Measurements from ENCODE around the gene PTPRD.

The PTPRD gene

GRCh38 chr9:10032166-10032565 is 580.6 kb downstream of the PTPRD start:
- Histone ChIP-seq H3K36me3 (ENCODE audit: control insufficient read depth, insufficient read depth, low read length) (no peaks in the 10 kb centered on the region), H3K4me3 (ENCODE audit: extremely low read depth, insufficient read depth, low read length, poor library complexity, severe bottlenecking) (no peak overlapping the region), H3K4me1 (ENCODE audit: control insufficient read depth, insufficient read depth, low read length, poor library complexity, severe bottlenecking) (no peaks in the 10 kb centered on the region)

GRCh38 chr9:10026443-10026984 is 586.3 kb downstream of the PTPRD start:
- Histone ChIP-seq H3K36me3 (ENCODE audit: control insufficient read depth, insufficient read depth, low read length) (no peaks in the 10 kb centered on the region), H3K9me3 (ENCODE audit: control insufficient read depth, low read length) (no peaks in the 10 kb centered on the region), H3K4me1 (ENCODE audit: control insufficient read depth, insufficient read depth, low read length, poor library complexity, severe bottlenecking) (no peaks in the 10 kb centered on the region), H3K27ac (ENCODE audit: low read depth, low read length, severe bottlenecking) (no peak overlapping the region), H3K4me3 (ENCODE audit: extremely low read depth, insufficient read depth, low read length, poor library complexity, severe bottlenecking) (no peak overlapping the region)
- 86% methylated on average over 1 of the region's 5 CpGs; no CpG with 5 or more reads in 1 of the 2 experiments for WGBS, 2 experiments (ENCODE audit: insufficient coverage in 2 of 2)

More at GRCh38 chr9:10032166-10032565, 580.6 kb downstream of the PTPRD start:
- H3K27ac ChIP-seq (ENCODE audit: low read depth, low read length, severe bottlenecking), result no peak overlapping the region
- no peaks in the 10 kb centered on the region for H3K9me3 ChIP-seq (ENCODE audit: control insufficient read depth, low read length)

GRCh38 chr9:10015755-10016154 is 597.0 kb downstream of the PTPRD start:
- Histone ChIP-seq H3K4me3 (ENCODE audit: extremely low read depth, insufficient read depth, low read length, poor library complexity, severe bottlenecking) (no peak overlapping the region), H3K9me3 (ENCODE audit: control insufficient read depth, low read length) (no peaks in the 10 kb centered on the region), H3K27ac (ENCODE audit: low read depth, low read length, severe bottlenecking) (no peak overlapping the region), H3K36me3 (ENCODE audit: control insufficient read depth, insufficient read depth, low read length) (no peaks in the 10 kb centered on the region), H3K4me1 (ENCODE audit: control insufficient read depth, insufficient read depth, low read length, poor library complexity, severe bottlenecking) (no peaks in the 10 kb centered on the region)
- WGBS, 2 experiments (ENCODE audit: insufficient coverage in 2 of 2), result 67% methylated on average over 1 of the region's 1 CpG; no CpG with 5 or more reads in 1 of the 2 experiments

- Histone ChIP-seq H3K9me3 (ENCODE audit: control insufficient read depth, low read length) (no peaks in the 10 kb centered on the region), H3K4me1 (ENCODE audit: control insufficient read depth, insufficient read depth, low read length, poor library complexity, severe bottlenecking) (no peaks in the 10 kb centered on the region), H3K27ac (ENCODE audit: low read depth, low read length, severe bottlenecking) (no peak overlapping the region), H3K4me3 (ENCODE audit: extremely low read depth, insufficient read depth, low read length, poor library complexity, severe bottlenecking) (no peak overlapping the region), H3K36me3 (ENCODE audit: control insufficient read depth, insufficient read depth, low read length) (no peaks in the 10 kb centered on the region)
- 100% methylated on average over 1 of the region's 2 CpGs; no CpG with 5 or more reads in 1 of the 2 experiments for WGBS, 2 experiments (ENCODE audit: insufficient coverage in 2 of 2)
Observed at GRCh38 chr9:10014889-10015288, 597.9 kb downstream of the PTPRD start.

DNA sequence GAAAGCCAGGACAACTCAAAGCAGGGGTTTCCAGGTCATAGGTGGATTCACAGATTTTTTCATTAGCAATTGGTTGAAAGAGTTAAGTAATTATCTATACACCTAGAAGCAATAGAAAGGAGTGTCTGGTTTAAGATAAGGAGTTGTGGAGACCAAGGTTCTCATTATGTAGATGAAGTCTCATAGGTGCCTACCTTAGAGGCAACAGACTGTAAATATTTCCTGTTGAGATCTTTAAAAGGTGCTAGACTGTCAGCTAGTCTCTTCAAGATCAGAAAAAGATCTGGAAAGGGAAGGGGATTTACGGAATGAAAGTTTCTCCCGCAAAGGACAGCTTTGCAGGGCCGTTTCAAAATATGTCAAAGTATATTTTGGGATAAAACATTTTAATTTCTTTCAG is 603.4 kb downstream of the PTPRD start:
- WGBS, 2 experiments (ENCODE audit: insufficient coverage in 2 of 2), result 51 to 57% methylated on average over 3 of the region's 3 CpGs
- H3K27ac ChIP-seq (ENCODE audit: low read depth, low read length, severe bottlenecking), result no peak overlapping the region
- no peaks in the 10 kb centered on the region for H3K36me3 ChIP-seq (ENCODE audit: control insufficient read depth, insufficient read depth, low read length)
- no peaks in the 10 kb centered on the region for H3K9me3 ChIP-seq (ENCODE audit: control insufficient read depth, low read length)
- H3K4me1 ChIP-seq (ENCODE audit: control insufficient read depth, insufficient read depth, low read length, poor library complexity, severe bottlenecking), result no peaks in the 10 kb centered on the region
- no peak overlapping the region for H3K4me3 ChIP-seq (ENCODE audit: extremely low read depth, insufficient read depth, low read length, poor library complexity, severe bottlenecking)

DNA sequence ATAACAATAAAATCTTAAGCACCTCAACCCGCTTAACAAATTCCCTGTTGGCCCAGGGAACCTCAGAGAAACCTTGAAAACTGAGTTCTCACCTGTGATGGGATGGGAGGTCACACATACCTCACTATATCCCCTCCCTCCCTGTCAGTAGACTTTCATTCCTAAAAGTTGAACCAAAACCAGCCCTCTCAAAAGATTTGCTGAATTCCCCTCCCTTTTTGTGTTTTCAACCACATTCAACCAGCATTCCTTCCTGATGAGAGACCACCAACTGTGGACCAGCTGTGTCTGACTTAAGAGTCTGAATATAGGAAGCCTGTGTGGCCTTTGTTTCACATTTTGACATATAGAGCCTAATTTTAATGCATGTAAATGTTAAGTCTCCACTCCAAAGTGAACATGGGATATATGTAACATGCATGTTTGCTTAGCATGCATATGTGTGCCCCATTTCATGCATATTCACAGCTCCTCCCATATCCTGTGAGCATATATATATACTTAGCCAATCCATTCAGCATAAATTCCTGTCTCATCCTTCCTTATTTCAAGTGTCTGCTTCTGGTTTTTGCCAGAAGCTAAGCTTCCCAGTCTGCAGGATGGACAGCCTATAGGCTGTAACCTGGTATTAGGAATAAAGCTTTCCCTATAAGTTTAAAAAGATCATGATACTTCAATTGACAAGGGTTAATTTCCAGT is 604.6 kb downstream of the PTPRD start:
- 0% methylated on average over 1 of the region's 1 CpG; no CpG with 5 or more reads in 1 of the 2 experiments for WGBS, 2 experiments (ENCODE audit: insufficient coverage in 2 of 2)
- H3K9me3 ChIP-seq (ENCODE audit: control insufficient read depth, low read length), result no peaks in the 10 kb centered on the region
- no peaks in the 10 kb centered on the region for H3K4me1 ChIP-seq (ENCODE audit: control insufficient read depth, insufficient read depth, low read length, poor library complexity, severe bottlenecking)
- no peak overlapping the region for H3K4me3 ChIP-seq (ENCODE audit: extremely low read depth, insufficient read depth, low read length, poor library complexity, severe bottlenecking)
- peak overlapping the region; percentile 31 for H3K27ac ChIP-seq (ENCODE audit: low read depth, low read length, severe bottlenecking)
- H3K36me3 ChIP-seq (ENCODE audit: control insufficient read depth, insufficient read depth, low read length), result no peaks in the 10 kb centered on the region

- H3K9me3 ChIP-seq (ENCODE audit: control insufficient read depth, low read length), result no peaks in the 10 kb centered on the region
- H3K36me3 ChIP-seq (ENCODE audit: control insufficient read depth, insufficient read depth, low read length), result no peaks in the 10 kb centered on the region
- no peak overlapping the region for H3K4me3 ChIP-seq (ENCODE audit: extremely low read depth, insufficient read depth, low read length, poor library complexity, severe bottlenecking)
- H3K4me1 ChIP-seq (ENCODE audit: control insufficient read depth, insufficient read depth, low read length, poor library complexity, severe bottlenecking), result no peaks in the 10 kb centered on the region
- WGBS, 2 experiments (ENCODE audit: insufficient coverage in 2 of 2), result 94 to 100% methylated on average over 2 to 3 of the region's 5 CpGs
- H3K27ac ChIP-seq (ENCODE audit: low read depth, low read length, severe bottlenecking), result no peak overlapping the region
Observed at GRCh38 chr9:10007356-10007755, 605.4 kb downstream of the PTPRD start.

- Histone ChIP-seq H3K27ac (ENCODE audit: low read depth, low read length, severe bottlenecking) (no peak overlapping the region), H3K36me3 (ENCODE audit: control insufficient read depth, insufficient read depth, low read length) (no peaks in the 10 kb centered on the region), H3K4me3 (ENCODE audit: extremely low read depth, insufficient read depth, low read length, poor library complexity, severe bottlenecking) (no peak overlapping the region), H3K4me1 (ENCODE audit: control insufficient read depth, insufficient read depth, low read length, poor library complexity, severe bottlenecking) (no peaks in the 10 kb centered on the region), H3K9me3 (ENCODE audit: control insufficient read depth, low read length) (no peaks in the 10 kb centered on the region)
- WGBS, 2 experiments (ENCODE audit: insufficient coverage in 2 of 2), result 88 to 92% methylated on average over 2 of the region's 4 CpGs
Observed at GRCh38 chr9:10005206-10005605, 607.6 kb downstream of the PTPRD start.

DNA sequence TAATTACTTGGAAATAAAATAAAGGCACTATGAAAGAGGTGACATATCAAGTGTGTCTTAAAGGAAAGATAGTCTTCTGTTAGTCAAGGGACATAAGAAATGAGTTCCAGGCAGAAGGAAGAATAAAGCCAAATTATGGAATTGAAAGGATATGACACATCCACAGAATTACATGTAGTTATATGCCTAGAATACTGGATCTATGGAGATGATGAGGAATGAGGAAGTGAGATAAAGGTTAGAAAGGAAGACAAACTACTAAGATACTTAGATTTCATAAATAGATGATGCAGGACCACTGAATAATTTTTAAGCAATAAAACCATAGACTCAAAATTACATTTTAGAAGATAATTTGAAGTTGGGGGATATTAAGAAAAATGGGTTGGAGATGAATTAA is 609.8 kb downstream of the PTPRD start:
- Histone ChIP-seq H3K27ac (ENCODE audit: low read depth, low read length, severe bottlenecking) (no peak overlapping the region), H3K4me3 (ENCODE audit: extremely low read depth, insufficient read depth, low read length, poor library complexity, severe bottlenecking) (no peak overlapping the region), H3K9me3 (ENCODE audit: control insufficient read depth, low read length) (no peaks in the 10 kb centered on the region), H3K4me1 (ENCODE audit: control insufficient read depth, insufficient read depth, low read length, poor library complexity, severe bottlenecking) (no peaks in the 10 kb centered on the region), H3K36me3 (ENCODE audit: control insufficient read depth, insufficient read depth, low read length) (no peaks in the 10 kb centered on the region)

- Histone ChIP-seq H3K4me3 (ENCODE audit: extremely low read depth, insufficient read depth, low read length, poor library complexity, severe bottlenecking) (no peak overlapping the region), H3K36me3 (ENCODE audit: control insufficient read depth, insufficient read depth, low read length) (no peaks in the 10 kb centered on the region), H3K4me1 (ENCODE audit: control insufficient read depth, insufficient read depth, low read length, poor library complexity, severe bottlenecking) (no peaks in the 10 kb centered on the region), H3K9me3 (ENCODE audit: control insufficient read depth, low read length) (no peaks in the 10 kb centered on the region), H3K27ac (ENCODE audit: low read depth, low read length, severe bottlenecking) (no peak overlapping the region)
- WGBS, 2 experiments (ENCODE audit: insufficient coverage in 2 of 2), result 84 to 91% methylated on average over 5 to 6 of the region's 9 CpGs
Observed at GRCh38 chr9:10000669-10001068, 612.1 kb downstream of the PTPRD start.

- peak overlapping the region; percentile 24 for H3K27ac ChIP-seq (ENCODE audit: low read depth, low read length, severe bottlenecking)
- 41 to 68% methylated on average over 3 to 4 of the region's 8 CpGs for WGBS, 2 experiments (ENCODE audit: insufficient coverage in 2 of 2)
- H3K9me3 ChIP-seq (ENCODE audit: control insufficient read depth, low read length), result no peaks in the 10 kb centered on the region
- H3K4me3 ChIP-seq (ENCODE audit: extremely low read depth, insufficient read depth, low read length, poor library complexity, severe bottlenecking), result no peak overlapping the region
- H3K36me3 ChIP-seq (ENCODE audit: control insufficient read depth, insufficient read depth, low read length), result no peaks in the 10 kb centered on the region
- H3K4me1 ChIP-seq (ENCODE audit: control insufficient read depth, insufficient read depth, low read length, poor library complexity, severe bottlenecking), result no peaks in the 10 kb centered on the region
Observed at GRCh38 chr9:9998491-9999287, 614.1 kb downstream of the PTPRD start.

All from mesodermal cell (in vitro differentiated cells).